ENCODE data around the gene ZNF549. TPM values are rescaled to one million over a fixed set of nuclear protein-coding genes. Genes with fewer than 3 reads are reported as not detected.

The ZNF549 gene
- total and polyA plus RNA-seq, 2 of the 13 experiments (the other 11 are each of a cell fraction or from before 2014, with no cell fraction given) = 2.8 to 6.4 TPM

DNA sequence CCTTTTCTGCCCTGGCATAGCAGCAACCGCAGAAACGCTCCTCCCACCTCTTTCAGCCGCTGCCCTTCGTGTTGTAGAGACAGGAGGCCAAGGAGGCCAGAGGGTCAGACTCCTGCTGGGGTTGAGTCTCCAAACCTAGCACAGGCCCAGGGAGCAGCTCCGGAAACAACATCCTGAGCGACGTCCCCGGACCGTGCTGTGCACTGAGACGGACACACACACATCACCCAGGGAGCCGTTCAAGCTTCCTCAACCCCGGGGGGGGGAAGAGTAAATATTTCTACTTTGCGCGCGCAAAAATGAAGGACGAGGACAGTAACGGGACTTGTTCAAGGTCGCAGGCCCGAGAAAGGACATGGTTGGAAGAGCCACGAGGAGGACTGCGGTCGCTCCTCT is 31.9 kb downstream of the ZNF549 start (continued):
- TF ChIP-seq, protein P1, sequence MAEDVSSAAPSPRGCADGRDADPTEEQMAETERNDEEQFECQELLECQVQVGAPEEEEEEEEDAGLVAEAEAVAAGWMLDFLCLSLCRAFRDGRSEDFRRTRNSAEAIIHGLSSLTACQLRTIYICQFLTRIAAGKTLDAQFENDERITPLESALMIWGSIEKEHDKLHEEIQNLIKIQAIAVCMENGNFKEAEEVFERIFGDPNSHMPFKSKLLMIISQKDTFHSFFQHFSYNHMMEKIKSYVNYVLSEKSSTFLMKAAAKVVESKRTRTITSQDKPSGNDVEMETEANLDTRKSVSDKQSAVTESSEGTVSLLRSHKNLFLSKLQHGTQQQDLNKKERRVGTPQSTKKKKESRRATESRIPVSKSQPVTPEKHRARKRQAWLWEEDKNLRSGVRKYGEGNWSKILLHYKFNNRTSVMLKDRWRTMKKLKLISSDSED (CRISPR knock-in tag; IDR thresholded peaks at IDR 0.05) = no peak
- TF ChIP-seq, protein P2, sequence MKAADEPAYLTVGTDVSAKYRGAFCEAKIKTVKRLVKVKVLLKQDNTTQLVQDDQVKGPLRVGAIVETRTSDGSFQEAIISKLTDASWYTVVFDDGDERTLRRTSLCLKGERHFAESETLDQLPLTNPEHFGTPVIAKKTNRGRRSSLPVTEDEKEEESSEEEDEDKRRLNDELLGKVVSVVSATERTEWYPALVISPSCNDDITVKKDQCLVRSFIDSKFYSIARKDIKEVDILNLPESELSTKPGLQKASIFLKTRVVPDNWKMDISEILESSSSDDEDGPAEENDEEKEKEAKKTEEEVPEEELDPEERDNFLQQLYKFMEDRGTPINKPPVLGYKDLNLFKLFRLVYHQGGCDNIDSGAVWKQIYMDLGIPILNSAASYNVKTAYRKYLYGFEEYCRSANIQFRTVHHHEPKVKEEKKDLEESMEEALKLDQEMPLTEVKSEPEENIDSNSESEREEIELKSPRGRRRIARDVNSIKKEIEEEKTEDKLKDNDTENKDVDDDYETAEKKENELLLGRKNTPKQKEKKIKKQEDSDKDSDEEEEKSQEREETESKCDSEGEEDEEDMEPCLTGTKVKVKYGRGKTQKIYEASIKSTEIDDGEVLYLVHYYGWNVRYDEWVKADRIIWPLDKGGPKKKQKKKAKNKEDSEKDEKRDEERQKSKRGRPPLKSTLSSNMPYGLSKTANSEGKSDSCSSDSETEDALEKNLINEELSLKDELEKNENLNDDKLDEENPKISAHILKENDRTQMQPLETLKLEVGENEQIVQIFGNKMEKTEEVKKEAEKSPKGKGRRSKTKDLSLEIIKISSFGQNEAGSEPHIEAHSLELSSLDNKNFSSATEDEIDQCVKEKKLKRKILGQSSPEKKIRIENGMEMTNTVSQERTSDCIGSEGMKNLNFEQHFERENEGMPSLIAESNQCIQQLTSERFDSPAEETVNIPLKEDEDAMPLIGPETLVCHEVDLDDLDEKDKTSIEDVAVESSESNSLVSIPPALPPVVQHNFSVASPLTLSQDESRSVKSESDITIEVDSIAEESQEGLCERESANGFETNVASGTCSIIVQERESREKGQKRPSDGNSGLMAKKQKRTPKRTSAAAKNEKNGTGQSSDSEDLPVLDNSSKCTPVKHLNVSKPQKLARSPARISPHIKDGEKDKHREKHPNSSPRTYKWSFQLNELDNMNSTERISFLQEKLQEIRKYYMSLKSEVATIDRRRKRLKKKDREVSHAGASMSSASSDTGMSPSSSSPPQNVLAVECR (CRISPR knock-in tag; IDR thresholded peaks at IDR 0.05; ENCODE audit: borderline replicate concordance) = no peak
- no peak for TF ChIP-seq DNMT1 (CRISPR knock-in tag; IDR thresholded peaks at IDR 0.05)
- TF ChIP-seq ZNF619 (CRISPR knock-in tag; IDR thresholded peaks at IDR 0.05) = 0 out of 2 replicates have a peak, but pooled peaks have one; percentile 5
- TF ChIP-seq ZSCAN30 (CRISPR knock-in tag; IDR thresholded peaks at IDR 0.05) = no peak
- TF ChIP-seq ZNF547 (CRISPR knock-in tag; IDR thresholded peaks at IDR 0.05) = no peak
- TF ChIP-seq, protein P3, sequence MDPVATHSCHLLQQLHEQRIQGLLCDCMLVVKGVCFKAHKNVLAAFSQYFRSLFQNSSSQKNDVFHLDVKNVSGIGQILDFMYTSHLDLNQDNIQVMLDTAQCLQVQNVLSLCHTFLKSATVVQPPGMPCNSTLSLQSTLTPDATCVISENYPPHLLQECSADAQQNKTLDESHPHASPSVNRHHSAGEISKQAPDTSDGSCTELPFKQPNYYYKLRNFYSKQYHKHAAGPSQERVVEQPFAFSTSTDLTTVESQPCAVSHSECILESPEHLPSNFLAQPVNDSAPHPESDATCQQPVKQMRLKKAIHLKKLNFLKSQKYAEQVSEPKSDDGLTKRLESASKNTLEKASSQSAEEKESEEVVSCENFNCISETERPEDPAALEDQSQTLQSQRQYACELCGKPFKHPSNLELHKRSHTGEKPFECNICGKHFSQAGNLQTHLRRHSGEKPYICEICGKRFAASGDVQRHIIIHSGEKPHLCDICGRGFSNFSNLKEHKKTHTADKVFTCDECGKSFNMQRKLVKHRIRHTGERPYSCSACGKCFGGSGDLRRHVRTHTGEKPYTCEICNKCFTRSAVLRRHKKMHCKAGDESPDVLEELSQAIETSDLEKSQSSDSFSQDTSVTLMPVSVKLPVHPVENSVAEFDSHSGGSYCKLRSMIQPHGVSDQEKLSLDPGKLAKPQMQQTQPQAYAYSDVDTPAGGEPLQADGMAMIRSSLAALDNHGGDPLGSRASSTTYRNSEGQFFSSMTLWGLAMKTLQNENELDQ (CRISPR knock-in tag; IDR thresholded peaks at IDR 0.05; ENCODE audit: borderline replicate concordance) = no peak
- TF ChIP-seq, protein P4, sequence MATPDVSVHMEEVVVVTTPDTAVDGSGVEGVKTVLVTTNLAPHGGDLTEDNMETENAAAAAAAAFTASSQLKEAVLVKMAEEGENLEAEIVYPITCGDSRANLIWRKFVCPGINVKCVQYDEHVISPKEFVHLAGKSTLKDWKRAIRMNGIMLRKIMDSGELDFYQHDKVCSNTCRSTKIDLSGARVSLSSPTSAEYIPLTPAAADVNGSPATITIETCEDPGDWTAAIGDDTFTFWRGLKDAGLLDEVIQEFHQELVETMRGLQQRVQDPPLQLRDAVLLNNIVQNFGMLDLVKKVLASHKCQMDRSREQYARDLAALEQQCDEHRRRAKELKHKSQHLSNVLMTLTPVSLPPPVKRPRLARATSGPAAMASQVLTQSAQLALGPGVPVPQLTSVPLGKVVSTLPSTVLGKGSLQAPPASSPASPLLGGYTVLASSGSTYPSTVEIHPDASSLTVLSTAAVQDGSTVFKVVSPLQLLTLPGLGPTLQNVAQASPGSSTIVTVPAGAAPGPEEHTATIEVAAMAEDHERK (CRISPR knock-in tag; IDR thresholded peaks at IDR 0.05; ENCODE audit: low read depth) = no peak
- TF ChIP-seq, protein P5, sequence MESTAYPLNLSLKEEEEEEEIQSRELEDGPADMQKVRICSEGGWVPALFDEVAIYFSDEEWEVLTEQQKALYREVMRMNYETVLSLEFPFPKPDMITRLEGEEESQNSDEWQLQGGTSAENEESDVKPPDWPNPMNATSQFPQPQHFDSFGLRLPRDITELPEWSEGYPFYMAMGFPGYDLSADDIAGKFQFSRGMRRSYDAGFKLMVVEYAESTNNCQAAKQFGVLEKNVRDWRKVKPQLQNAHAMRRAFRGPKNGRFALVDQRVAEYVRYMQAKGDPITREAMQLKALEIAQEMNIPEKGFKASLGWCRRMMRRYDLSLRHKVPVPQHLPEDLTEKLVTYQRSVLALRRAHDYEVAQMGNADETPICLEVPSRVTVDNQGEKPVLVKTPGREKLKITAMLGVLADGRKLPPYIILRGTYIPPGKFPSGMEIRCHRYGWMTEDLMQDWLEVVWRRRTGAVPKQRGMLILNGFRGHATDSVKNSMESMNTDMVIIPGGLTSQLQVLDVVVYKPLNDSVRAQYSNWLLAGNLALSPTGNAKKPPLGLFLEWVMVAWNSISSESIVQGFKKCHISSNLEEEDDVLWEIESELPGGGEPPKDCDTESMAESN (CRISPR knock-in tag; conservative IDR thresholded peaks at IDR 0.05) = no peak
- TF ChIP-seq, protein P6, sequence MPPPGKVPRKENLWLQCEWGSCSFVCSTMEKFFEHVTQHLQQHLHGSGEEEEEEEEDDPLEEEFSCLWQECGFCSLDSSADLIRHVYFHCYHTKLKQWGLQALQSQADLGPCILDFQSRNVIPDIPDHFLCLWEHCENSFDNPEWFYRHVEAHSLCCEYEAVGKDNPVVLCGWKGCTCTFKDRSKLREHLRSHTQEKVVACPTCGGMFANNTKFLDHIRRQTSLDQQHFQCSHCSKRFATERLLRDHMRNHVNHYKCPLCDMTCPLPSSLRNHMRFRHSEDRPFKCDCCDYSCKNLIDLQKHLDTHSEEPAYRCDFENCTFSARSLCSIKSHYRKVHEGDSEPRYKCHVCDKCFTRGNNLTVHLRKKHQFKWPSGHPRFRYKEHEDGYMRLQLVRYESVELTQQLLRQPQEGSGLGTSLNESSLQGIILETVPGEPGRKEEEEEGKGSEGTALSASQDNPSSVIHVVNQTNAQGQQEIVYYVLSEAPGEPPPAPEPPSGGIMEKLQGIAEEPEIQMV (CRISPR knock-in tag; IDR thresholded peaks at IDR 0.05; ENCODE audit: low read depth) = peak; percentile 13; the same call in 1 of the 2 replicates
- TF ChIP-seq MAFF (IDR thresholded peaks at IDR 0.05; ENCODE audit: low read depth, low read length) = no peak
- TF ChIP-seq KDM5A (IDR thresholded peaks at IDR 0.05; ENCODE audit: borderline replicate concordance, low read length) = no peak
- TF ChIP-seq TGIF2 (CRISPR knock-in tag; IDR thresholded peaks at IDR 0.05) = no peak
- no peak for TF ChIP-seq NR1H2 (CRISPR knock-in tag; IDR thresholded peaks at IDR 0.05; ENCODE audit: borderline replicate concordance, low read depth)
- no peak for TF ChIP-seq CBX1 (IDR thresholded peaks at IDR 0.05; ENCODE audit: low read depth)

All from HepG2 (cell line).